Measurements from ENCODE around the gene POMGNT1. TPM values are rescaled to one million over a fixed set of nuclear protein-coding genes. Genes with fewer than 3 reads are reported as not detected.

The POMGNT1 gene
- polyA plus RNA-seq, 1 donor (not counting 4 experiments of a cell fraction or from before 2014, with no cell fraction given), result 49.6 TPM

DNA sequence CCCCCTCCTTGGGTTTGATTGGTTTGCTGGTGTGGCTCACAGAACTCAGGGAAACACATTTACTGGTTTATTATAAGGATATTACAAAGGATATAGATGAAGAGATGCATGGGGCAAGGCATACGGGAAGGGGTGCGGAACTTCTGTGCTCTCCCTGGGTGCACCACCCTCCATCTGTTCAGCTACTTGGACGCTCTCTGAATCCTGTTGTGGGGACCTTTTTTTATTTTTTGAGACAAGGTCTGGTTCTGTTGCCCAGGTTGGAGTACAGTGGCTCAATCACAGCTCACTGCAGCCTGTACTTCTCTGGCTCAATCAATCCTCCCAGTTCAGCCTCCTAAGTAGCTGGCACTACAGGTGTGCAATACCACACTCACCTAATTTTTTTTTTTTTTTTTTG lies 12.3 kb upstream of the POMGNT1 start:
- Histone ChIP-seq H3K27ac (ENCODE audit: control insufficient read depth, insufficient read depth, low read length) (no peak overlapping the region), H3K9me1 (ENCODE audit: control insufficient read depth, extremely low read depth, insufficient read depth, low read length) (no peaks in the 10 kb centered on the region), H3K4me3 (ENCODE audit: control insufficient read depth in 2 of 3, extremely low read depth in 1 of 3, insufficient read depth in 2 of 3, low read depth in 1 of 3, low read length in 3 of 3) (no peak overlapping the region), H3K9me3 (ENCODE audit: control insufficient read depth, low read depth, low read length) (no peaks in the 10 kb centered on the region), H3K27me3 (ENCODE audit: control insufficient read depth, extremely low read depth, insufficient read depth, low read length) (no peaks in the 10 kb centered on the region), H3K79me2 (ENCODE audit: control insufficient read depth, insufficient read depth, low read length) (peaks cover 4% of the 10 kb centered on the region), H2AFZ (ENCODE audit: control insufficient read depth, low read length) (no peak overlapping the region), H3K36me3 (ENCODE audit: control insufficient read depth in 2 of 2, extremely low read depth in 1 of 2, insufficient read depth in 2 of 2, low read length in 2 of 2) (no peaks in the 10 kb centered on the region), H3K4me2 (ENCODE audit: control insufficient read depth, extremely low read depth, insufficient read depth, low read depth, low read length) (no peak overlapping the region), H3K4me1 (ENCODE audit: control insufficient read depth, extremely low read depth, insufficient read depth, low read length) (peaks cover 3% of the 10 kb centered on the region), H4K20me1 (ENCODE audit: control insufficient read depth, extremely low read depth, insufficient read depth, low read length) (no peaks in the 10 kb centered on the region), H3K9ac (ENCODE audit: control insufficient read depth, extremely low read depth, insufficient read depth, low read length) (no peak overlapping the region)
- DNase-seq (ENCODE audit: low read depth, low spot score) (no peak), FAIRE-seq (no peak)
- dilution Hi-C loops (cut with MboI; ENCODE audit: extremely low pct_ligation_motif_present, low sequenced_read_pairs), result no loop called here
- no peak for TF ChIP-seq EZH2 (IDR thresholded peaks at IDR 0.05; ENCODE audit: low read length)
- TF ChIP-seq CTCF (optimal IDR thresholded peaks at IDR 0.05 in 1 of 3, IDR thresholded peaks at IDR 0.05 in 1 of 3, conservative IDR thresholded peaks at IDR 0.05 in 1 of 3; ENCODE audit: extremely low read depth in 1 of 3, insufficient read depth in 2 of 3, low read length in 3 of 3), result no peak

- H3K79me2 ChIP-seq (ENCODE audit: control insufficient read depth, insufficient read depth, low read length), result peaks cover 24% of the 10 kb centered on the region
- H3K4me1 ChIP-seq (ENCODE audit: control insufficient read depth, extremely low read depth, insufficient read depth, low read length), result peaks cover 25% of the 10 kb centered on the region
- dilution Hi-C loops (cut with MboI; ENCODE audit: extremely low pct_ligation_motif_present, low sequenced_read_pairs), result no loop called here
- H3K27me3 ChIP-seq (ENCODE audit: control insufficient read depth, extremely low read depth, insufficient read depth, low read length), result no peaks in the 10 kb centered on the region
- H3K9me1 ChIP-seq (ENCODE audit: control insufficient read depth, extremely low read depth, insufficient read depth, low read length), result no peaks in the 10 kb centered on the region
- no peak for DNase-seq (ENCODE audit: low read depth, low spot score)
- no peaks in the 10 kb centered on the region for H4K20me1 ChIP-seq (ENCODE audit: control insufficient read depth, extremely low read depth, insufficient read depth, low read length)
- no peaks in the 10 kb centered on the region for H3K36me3 ChIP-seq (ENCODE audit: control insufficient read depth in 2 of 2, extremely low read depth in 1 of 2, insufficient read depth in 2 of 2, low read length in 2 of 2)
- H3K4me2 ChIP-seq (ENCODE audit: control insufficient read depth, extremely low read depth, insufficient read depth, low read depth, low read length), result no peak overlapping the region
- FAIRE-seq, result no peak
- H3K9ac ChIP-seq (ENCODE audit: control insufficient read depth, extremely low read depth, insufficient read depth, low read length), result no peak overlapping the region
- TF ChIP-seq CTCF (optimal IDR thresholded peaks at IDR 0.05 in 1 of 3, IDR thresholded peaks at IDR 0.05 in 1 of 3, conservative IDR thresholded peaks at IDR 0.05 in 1 of 3; ENCODE audit: extremely low read depth in 1 of 3, insufficient read depth in 2 of 3, low read length in 3 of 3) (no peak), EZH2 (IDR thresholded peaks at IDR 0.05; ENCODE audit: low read length) (no peak)
- no peak overlapping the region for H2AFZ ChIP-seq (ENCODE audit: control insufficient read depth, low read length)
- no peaks in the 10 kb centered on the region for H3K9me3 ChIP-seq (ENCODE audit: control insufficient read depth, low read depth, low read length)
- no peak overlapping the region for H3K27ac ChIP-seq (ENCODE audit: control insufficient read depth, insufficient read depth, low read length)
- H3K4me3 ChIP-seq (ENCODE audit: control insufficient read depth in 2 of 3, extremely low read depth in 1 of 3, insufficient read depth in 2 of 3, low read depth in 1 of 3, low read length in 3 of 3), result no peak overlapping the region
Observed at GRCh38 chr1:46206399-46206798, 8.2 kb upstream of the POMGNT1 start.
